Nephron progenitor cell (in vitro differentiated cells): ENCODE data around the gene SENP1.

Experiments used
- DNase-seq: peaks from one replicate; pipeline ENCODE4 v3.0.0; 2021
- H3K27ac Mint-ChIP-seq: 2 replicates; pipeline ENCODE4 v1.8.0; 2021; ENCODE audit warnings: mild to moderate bottlenecking, moderate library complexity, mixed read lengths
- H3K27me3 Mint-ChIP-seq: 2 replicates; pipeline ENCODE4 v1.8.0; 2021; ENCODE audit warnings: mild to moderate bottlenecking, low read depth, mixed read lengths; ENCODE audit not compliant: poor library complexity
- H3K36me3 Mint-ChIP-seq: 2 replicates; pipeline ENCODE4 v1.8.0; 2021; ENCODE audit warnings: low read depth, mixed read lengths
- H3K4me1 Mint-ChIP-seq: 2 replicates; pipeline ENCODE4 v1.8.0; 2021; ENCODE audit warnings: mixed read lengths
- H3K4me3 Mint-ChIP-seq: 2 replicates; pipeline ENCODE4 v1.8.0; 2021; ENCODE audit warnings: mild to moderate bottlenecking, moderate library complexity, mixed read lengths
- H3K9me3 Mint-ChIP-seq: 2 replicates; pipeline ENCODE4 v1.8.0; 2021; ENCODE audit warnings: mild to moderate bottlenecking, moderate library complexity, mixed read lengths
- TF ChIP-seq, protein P1 (sequence below): fragments of 200-600 bp; sonication (generic); IDR thresholded peaks from 2 replicates; pipeline ENCODE4 v1.5.0; 2021; ENCODE audit warnings: antibody characterized with exemption

The SENP1 gene

DNA sequence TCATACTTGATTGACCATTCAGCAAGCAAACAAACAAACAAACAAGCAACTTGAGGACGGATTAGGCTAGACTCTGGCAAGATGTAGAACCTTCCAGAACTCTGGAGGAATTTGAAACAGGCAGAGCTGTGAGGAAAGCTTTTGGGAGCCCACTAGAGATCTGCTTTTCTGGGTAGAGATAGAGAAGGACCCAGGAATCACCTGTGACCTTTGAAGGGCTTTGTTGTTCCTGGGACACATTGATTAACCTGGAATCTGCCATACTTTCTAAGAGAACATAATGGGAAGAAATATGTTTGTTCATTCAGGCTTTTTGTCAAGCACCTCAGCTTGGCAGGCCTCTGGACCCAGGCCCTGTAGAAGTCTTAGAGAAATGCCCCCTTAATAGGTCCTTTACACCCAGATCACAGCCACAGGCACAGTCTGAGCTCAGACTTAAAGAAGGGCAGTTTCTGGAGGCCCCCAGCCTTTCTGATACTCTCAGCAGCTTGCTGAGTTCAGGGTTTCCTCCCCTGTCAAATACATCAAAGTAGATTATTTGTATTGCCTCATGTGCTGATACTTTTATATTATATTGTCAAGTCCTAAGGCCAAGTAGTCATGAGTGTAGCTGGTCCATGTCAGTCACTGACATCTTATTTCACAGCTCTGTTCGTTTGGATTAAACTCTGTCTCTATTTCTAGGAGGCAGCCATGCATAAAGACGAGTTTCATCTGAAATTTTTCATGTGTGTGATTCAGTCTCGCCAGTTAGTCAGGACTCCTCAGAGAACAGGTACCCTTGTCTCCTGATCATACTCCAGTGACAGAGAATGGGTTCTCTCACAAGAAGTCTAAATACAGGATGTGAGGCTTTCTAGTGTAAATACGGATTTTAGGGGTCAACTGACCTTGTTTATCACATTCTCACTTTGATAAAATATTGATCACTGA is 1.1 kb upstream of the SENP1 start:
- TF ChIP-seq, protein P1, sequence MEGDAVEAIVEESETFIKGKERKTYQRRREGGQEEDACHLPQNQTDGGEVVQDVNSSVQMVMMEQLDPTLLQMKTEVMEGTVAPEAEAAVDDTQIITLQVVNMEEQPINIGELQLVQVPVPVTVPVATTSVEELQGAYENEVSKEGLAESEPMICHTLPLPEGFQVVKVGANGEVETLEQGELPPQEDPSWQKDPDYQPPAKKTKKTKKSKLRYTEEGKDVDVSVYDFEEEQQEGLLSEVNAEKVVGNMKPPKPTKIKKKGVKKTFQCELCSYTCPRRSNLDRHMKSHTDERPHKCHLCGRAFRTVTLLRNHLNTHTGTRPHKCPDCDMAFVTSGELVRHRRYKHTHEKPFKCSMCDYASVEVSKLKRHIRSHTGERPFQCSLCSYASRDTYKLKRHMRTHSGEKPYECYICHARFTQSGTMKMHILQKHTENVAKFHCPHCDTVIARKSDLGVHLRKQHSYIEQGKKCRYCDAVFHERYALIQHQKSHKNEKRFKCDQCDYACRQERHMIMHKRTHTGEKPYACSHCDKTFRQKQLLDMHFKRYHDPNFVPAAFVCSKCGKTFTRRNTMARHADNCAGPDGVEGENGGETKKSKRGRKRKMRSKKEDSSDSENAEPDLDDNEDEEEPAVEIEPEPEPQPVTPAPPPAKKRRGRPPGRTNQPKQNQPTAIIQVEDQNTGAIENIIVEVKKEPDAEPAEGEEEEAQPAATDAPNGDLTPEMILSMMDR = no peak
- H3K27ac Mint-ChIP-seq = peak overlapping the region; percentile 99
- DNase-seq = no peak
- H3K4me3 Mint-ChIP-seq = peak overlapping the region; percentile 95
- H3K36me3 Mint-ChIP-seq = no peaks in the 10 kb centered on the region
- H3K4me1 Mint-ChIP-seq = peaks cover 43% of the 10 kb centered on the region
- no peaks in the 10 kb centered on the region for H3K9me3 Mint-ChIP-seq
- peaks cover 19% of the 10 kb centered on the region for H3K27me3 Mint-ChIP-seq

DNA sequence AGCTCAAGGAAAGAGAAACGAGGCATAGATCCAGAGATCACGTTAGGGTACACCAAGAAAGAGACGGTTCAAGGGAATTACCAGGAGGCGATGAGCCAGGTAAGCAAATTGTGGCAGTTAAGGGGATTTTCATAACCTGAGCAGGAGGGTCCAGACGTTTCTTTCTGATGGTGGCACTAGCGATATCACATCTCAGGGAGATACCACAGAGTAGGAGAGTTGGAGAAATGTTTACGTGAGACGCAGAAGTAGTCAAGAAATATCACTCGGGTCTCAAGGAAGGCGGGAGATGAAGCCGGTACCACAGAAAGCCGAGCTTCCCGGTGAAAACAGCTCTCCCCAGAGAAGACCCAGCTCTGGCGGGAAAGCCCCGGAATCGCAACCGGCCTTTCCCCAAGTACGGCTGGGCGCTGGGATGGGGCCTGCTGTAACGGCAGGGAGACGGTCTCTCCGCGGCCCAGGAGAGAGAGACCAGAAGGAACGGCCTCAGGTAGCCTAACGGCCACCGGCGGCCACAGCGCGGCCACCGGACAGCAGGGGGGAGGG is 485 bp downstream of the SENP1 start:
- H3K27me3 Mint-ChIP-seq = peaks cover 19% of the 10 kb centered on the region
- TF ChIP-seq, protein P1 = no peak
- peak overlapping the region; percentile 95 for H3K4me3 Mint-ChIP-seq
- peak overlapping the region; percentile 98 for H3K27ac Mint-ChIP-seq
- H3K4me1 Mint-ChIP-seq = peaks cover 47% of the 10 kb centered on the region
- no peak for DNase-seq
- H3K36me3 Mint-ChIP-seq = no peaks in the 10 kb centered on the region
- no peaks in the 10 kb centered on the region for H3K9me3 Mint-ChIP-seq

DNA sequence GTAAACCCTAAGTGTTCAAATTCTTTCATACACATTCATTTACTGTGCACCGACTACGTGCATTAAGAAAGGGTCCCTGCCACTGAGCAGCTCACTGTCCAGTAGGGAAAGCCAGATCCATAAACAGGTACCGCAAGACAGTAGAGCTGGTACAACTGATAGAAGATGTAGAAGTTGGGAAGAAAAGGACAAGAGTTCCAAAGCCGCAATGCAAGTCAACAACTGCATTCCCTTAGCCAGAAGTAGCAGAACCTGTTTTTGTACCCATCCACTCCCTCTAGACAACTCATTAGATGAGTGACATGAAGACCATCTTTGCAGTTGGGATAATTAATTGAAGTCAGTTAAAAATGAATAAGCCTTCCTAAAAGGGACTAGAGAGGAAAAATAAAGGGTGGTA is 1.3 kb downstream of the SENP1 start:
- Mint-ChIP-seq H3K9me3 (no peaks in the 10 kb centered on the region), H3K4me1 (peaks cover 47% of the 10 kb centered on the region), H3K4me3 (peak overlapping the region; percentile 95), H3K27ac (no peak overlapping the region), H3K27me3 (peaks cover 16% of the 10 kb centered on the region), H3K36me3 (no peaks in the 10 kb centered on the region)
- TF ChIP-seq, protein P1 = no peak
- no peak for DNase-seq

DNA sequence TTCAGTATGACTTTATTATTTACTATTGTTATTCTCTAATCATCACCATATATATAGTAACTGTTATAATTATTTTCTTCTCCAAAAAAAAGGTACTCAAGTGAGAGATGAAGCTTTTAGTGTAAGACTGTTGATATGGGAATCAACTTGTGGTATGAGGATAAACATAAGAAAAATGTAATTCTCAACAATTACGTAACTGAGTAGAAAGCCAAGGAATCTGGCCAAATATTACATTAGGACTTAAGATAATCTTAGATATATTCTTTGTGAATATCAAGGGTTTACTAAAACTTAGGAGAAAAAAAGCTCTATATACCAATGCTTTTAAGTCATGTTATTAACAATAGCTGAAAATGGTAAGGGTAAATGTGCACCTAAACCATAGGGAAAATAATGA is 13.3 kb downstream of the SENP1 start:
- DNase-seq = no peak
- no peak overlapping the region for H3K27ac Mint-ChIP-seq
- no peaks in the 10 kb centered on the region for H3K9me3 Mint-ChIP-seq
- TF ChIP-seq, protein P1 = no peak
- H3K27me3 Mint-ChIP-seq = no peaks in the 10 kb centered on the region
- H3K36me3 Mint-ChIP-seq = peaks cover 24% of the 10 kb centered on the region
- H3K4me1 Mint-ChIP-seq = no peaks in the 10 kb centered on the region
- H3K4me3 Mint-ChIP-seq = no peak overlapping the region

DNA sequence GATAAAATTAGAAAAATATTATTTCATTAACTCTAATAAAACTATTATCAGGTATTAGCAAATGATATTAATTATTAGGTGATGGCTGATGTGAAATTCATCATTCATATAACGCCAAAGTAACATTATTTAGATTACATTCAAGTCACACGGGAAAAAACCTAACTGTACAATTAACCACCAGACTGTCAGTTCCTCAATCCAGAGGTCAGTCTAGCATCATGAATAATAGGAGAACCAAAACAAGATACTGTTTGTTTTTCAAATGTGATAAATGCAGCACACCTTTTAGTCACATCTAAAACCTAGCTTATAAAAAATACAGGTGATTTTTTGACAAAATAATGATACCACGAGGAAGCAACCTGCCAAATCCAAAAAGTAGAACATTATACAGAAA is 19.6 kb downstream of the SENP1 start:
- DNase-seq = no peak
- Mint-ChIP-seq H3K4me1 (no peaks in the 10 kb centered on the region), H3K4me3 (no peak overlapping the region), H3K27ac (no peak overlapping the region), H3K9me3 (no peaks in the 10 kb centered on the region), H3K36me3 (peaks cover 33% of the 10 kb centered on the region), H3K27me3 (peaks cover 6% of the 10 kb centered on the region)
- TF ChIP-seq, protein P1 = no peak
